Thyroid gland (tissue), 4 donors: Measurements from ENCODE around the gene HTR4. TPM values are rescaled to one million over a fixed set of nuclear protein-coding genes. Genes with fewer than 3 reads are reported as not detected.

Source experiments
- DNase-seq, 2 donors: peaks; one replicate each; pipeline ENCODE4 v3.0.0-alpha.2; 2019
- H3K27ac ChIP-seq, 3 donors: fragments of 200-600 bp; sonication (generic); 1 replicate in 2 of 3; 2 replicates in 1 of 3; pipeline ENCODE4 v1.5.1; 2016 to 2019; ENCODE audit warnings: mild to moderate bottlenecking in 1 of 3, moderate library complexity in 1 of 3
- H3K27me3 ChIP-seq: fragments of 200-600 bp; sonication (generic); one replicate; pipeline ENCODE4 v1.5.1; 2019
- H3K36me3 ChIP-seq, 2 donors: fragments of 200-600 bp; sonication (generic); one replicate each; pipeline ENCODE4 v1.5.1; 2016 to 2019
- H3K4me1 ChIP-seq, 2 donors: fragments of 200-600 bp; sonication (generic); one replicate each; pipeline ENCODE4 v1.5.1; 2017 to 2019
- H3K4me3 ChIP-seq, 3 donors: fragments of 200-600 bp; sonication (generic); replicated peaks in 1 of 3; 1 replicate in 2 of 3; 2 replicates in 1 of 3; pipeline ENCODE4 v1.5.1; 2016; ENCODE audit warnings: mild to moderate bottlenecking in 1 of 3
- H3K9me3 ChIP-seq: fragments of 200-600 bp; sonication (generic); one replicate; pipeline ENCODE4 v1.5.1; 2017
- POLR2A ChIP-seq, 2 donors: fragments of 450-650 bp; IDR thresholded peaks; one replicate each; pipeline ENCODE4 v1.6.1; 2017; ENCODE audit warnings: antibody characterized with exemption in 2 of 2, mild to moderate bottlenecking in 2 of 2, moderate library complexity in 1 of 2
- WGBS, 2 donors: methylation state at CpG; one replicate each; pipeline ENCODE4 v1.1.5; 2017; 5-methylcytosine and 5-hydroxymethylcytosine counted together
- intact Hi-C: fragments of 100-400 bp; cut with DNase I; formaldehyde crosslinking; loops from one replicate; pipeline ENCODE4 v1.15.1; 2023
- total RNA-seq, 4 donors: library from RNA; depleted of rRNA; stranded (reverse); fragments of >200 nt; gene quantifications; one replicate each; pipeline ENCODE4 v1.2.3, GENCODE V29; 2016
- TF ChIP-seq, protein P1 (sequence below), 6 experiments: fragments of 200-600 bp in 3 of 6; fragments of 450-650 bp in 3 of 6; sonication (generic) in 3 of 6; IDR thresholded peaks; one replicate each; pipeline ENCODE4 v1.5.1; 2016 to 2019; ENCODE audit warnings: antibody characterized with exemption in 6 of 6, mild to moderate bottlenecking in 2 of 6, inconsistent platforms in 1 of 6, moderate library complexity in 1 of 6

Gene HTR4
- total RNA-seq, 4 donors from 2014 or later: not detected

DNA sequence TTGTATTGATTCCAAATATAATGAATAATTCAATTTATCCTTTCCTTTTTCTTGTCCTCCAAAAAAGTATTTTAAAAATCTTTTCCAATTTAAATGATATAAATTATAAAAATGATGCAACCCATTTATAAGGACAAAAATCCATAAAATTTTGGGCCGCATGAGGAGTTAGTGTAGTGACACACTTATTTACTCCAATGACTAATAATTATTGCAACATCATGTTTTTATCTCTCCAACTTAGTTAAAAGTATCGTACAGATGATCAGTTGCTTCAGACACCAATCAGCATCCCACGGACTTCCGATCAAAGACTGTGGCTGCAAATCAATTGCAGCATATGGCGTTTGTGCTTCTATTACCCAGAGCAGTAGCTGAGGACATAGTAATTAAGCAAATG lies 58.6 kb downstream of the HTR4 start:
- Histone ChIP-seq H3K4me1 (no peaks in the 10 kb centered on the region), H3K36me3 (no peaks in the 10 kb centered on the region), H3K27me3 (no peaks in the 10 kb centered on the region), H3K4me3 (no peak overlapping the region), H3K27ac (no peak overlapping the region), H3K9me3 (no peaks in the 10 kb centered on the region)
- DNase-seq: no peak
- 91 to 96% methylated on average over 5 of the region's 5 CpGs for WGBS, 2 donors
- intact Hi-C loops: no loop called here
- no peak for TF ChIP-seq POLR2A (IDR thresholded peaks at IDR 0.05)

DNA sequence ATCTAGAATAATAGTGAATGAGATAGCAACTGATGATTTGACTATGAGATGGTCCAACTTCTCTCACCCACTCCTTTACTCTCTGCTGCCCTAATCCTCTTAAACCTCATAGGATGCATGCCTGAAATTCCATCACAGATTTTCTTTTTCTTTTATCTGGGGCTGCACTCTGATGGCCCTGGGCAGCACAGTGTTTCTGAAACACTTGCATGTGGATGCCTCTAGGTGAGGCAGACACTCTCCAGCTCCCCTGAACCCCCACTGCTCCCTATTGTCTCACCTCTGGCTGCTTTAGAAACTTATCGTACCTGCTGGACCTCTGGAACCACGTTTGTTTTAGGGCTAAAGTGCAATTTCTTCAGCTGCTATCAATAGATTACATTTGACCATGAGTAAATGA lies 67.5 kb downstream of the HTR4 start:
- Histone ChIP-seq H3K9me3 (no peaks in the 10 kb centered on the region), H3K27me3 (no peaks in the 10 kb centered on the region), H3K27ac (no peak overlapping the region), H3K4me3 (no peak overlapping the region), H3K36me3 (no peaks in the 10 kb centered on the region), H3K4me1 (no peaks in the 10 kb centered on the region)
- TF ChIP-seq, protein P1, sequence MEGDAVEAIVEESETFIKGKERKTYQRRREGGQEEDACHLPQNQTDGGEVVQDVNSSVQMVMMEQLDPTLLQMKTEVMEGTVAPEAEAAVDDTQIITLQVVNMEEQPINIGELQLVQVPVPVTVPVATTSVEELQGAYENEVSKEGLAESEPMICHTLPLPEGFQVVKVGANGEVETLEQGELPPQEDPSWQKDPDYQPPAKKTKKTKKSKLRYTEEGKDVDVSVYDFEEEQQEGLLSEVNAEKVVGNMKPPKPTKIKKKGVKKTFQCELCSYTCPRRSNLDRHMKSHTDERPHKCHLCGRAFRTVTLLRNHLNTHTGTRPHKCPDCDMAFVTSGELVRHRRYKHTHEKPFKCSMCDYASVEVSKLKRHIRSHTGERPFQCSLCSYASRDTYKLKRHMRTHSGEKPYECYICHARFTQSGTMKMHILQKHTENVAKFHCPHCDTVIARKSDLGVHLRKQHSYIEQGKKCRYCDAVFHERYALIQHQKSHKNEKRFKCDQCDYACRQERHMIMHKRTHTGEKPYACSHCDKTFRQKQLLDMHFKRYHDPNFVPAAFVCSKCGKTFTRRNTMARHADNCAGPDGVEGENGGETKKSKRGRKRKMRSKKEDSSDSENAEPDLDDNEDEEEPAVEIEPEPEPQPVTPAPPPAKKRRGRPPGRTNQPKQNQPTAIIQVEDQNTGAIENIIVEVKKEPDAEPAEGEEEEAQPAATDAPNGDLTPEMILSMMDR (IDR thresholded peaks at IDR 0.05): no peak
- TF ChIP-seq POLR2A (IDR thresholded peaks at IDR 0.05): no peak
- 22 to 29% methylated on average over 2 of the region's 2 CpGs for WGBS, 2 donors
- intact Hi-C loops: no loop called here
- DNase-seq: no peak

DNA sequence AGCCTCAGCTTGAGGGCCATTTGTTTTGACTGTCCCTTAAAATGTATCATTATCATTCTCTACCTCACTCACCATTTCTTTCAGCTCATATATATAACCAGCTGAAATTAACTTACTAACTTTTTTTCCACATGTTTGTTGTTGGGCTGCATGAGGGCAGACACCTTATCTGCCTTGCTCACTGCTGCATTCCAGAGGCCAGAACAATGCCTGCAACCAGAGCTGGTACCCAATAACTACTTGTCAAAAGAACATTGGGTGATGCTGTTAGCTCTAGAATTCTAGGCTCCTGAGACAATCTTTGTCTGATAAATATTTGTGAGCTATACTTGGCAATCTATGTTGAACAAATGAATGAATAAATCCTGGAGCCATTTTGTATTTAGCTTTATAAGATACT lies 68.3 kb downstream of the HTR4 start:
- H3K36me3 ChIP-seq: no peaks in the 10 kb centered on the region
- TF ChIP-seq, protein P1 (IDR thresholded peaks at IDR 0.05): no peak
- no peak for TF ChIP-seq POLR2A (IDR thresholded peaks at IDR 0.05)
- no peak overlapping the region for H3K4me3 ChIP-seq
- H3K27me3 ChIP-seq: no peaks in the 10 kb centered on the region
- no peak for DNase-seq
- H3K9me3 ChIP-seq: no peaks in the 10 kb centered on the region
- no peak overlapping the region for H3K27ac ChIP-seq
- intact Hi-C loops: no loop called here
- H3K4me1 ChIP-seq: no peaks in the 10 kb centered on the region

DNA sequence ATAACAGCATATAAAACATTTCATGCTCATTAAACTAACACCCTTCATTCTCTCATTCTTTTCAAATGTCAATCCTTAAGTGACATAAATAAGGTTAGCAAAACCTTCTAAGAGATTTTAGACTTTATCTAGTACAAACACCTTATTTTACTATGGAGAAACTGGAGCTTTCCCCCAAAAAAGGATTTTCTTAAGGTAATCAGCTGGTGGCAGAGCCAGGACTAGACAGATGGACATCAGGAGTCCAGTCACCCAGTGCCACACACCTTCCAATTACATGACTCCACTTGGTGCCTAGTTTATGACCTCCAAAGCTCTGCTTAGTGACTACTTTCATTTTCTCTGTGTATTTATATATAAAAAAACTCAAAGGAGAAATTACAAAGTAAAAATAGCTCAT lies 70.2 kb downstream of the HTR4 start:
- intact Hi-C loops: no loop called here

DNA sequence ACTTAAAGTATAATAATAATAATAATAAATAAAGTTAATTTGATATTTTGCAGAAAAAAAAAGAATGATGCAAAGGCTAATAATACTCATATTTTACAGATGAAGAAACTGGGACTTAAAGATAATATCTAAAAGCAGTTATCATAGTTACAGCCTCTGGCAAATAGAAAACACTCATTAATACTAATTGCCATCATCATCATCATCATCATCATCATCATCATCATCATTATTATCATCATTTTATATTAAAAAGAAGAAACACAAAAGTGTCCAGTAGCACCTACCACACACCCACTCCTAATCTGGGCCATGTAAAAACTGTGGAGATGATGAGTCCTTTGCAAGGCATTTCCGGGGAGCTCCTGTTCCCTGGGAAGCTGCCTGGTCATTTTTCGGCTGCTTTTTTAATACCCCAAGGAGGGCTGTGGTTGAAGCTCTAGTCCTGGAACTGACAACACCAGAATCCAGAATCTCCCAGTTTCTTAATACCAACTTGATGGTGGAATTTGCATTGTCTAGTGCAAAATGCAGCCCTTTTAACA lies 70.8 kb downstream of the HTR4 start:
- H3K36me3 ChIP-seq: no peaks in the 10 kb centered on the region
- intact Hi-C loops: no loop called here
- 64 to 79% methylated on average over 2 of the region's 2 CpGs for WGBS, 2 donors

More for the DNA sequence above, 70.2 kb downstream of the HTR4 start:
- Histone ChIP-seq H3K27me3 (no peaks in the 10 kb centered on the region), H3K4me1 (no peaks in the 10 kb centered on the region), H3K36me3 (no peaks in the 10 kb centered on the region), H3K4me3 (no peak overlapping the region), H3K9me3 (no peaks in the 10 kb centered on the region), H3K27ac (no peak overlapping the region)
- TF ChIP-seq, protein P1 (IDR thresholded peaks at IDR 0.05): no peak
- no peak for TF ChIP-seq POLR2A (IDR thresholded peaks at IDR 0.05)
- no peak for DNase-seq

More for the DNA sequence above, 70.8 kb downstream of the HTR4 start:
- Histone ChIP-seq H3K27ac (no peak overlapping the region), H3K27me3 (no peaks in the 10 kb centered on the region), H3K4me3 (no peak overlapping the region), H3K9me3 (no peaks in the 10 kb centered on the region), H3K4me1 (no peaks in the 10 kb centered on the region)
- no peak for TF ChIP-seq POLR2A (IDR thresholded peaks at IDR 0.05)
- TF ChIP-seq, protein P1 (IDR thresholded peaks at IDR 0.05): no peak
- no peak for DNase-seq
